ENCODE data around the gene NCOA5. TPM values are rescaled to one million over a fixed set of nuclear protein-coding genes. Genes with fewer than 3 reads are reported as not detected.

Gene NCOA5
- polyA plus RNA-seq, 1 experiment: 19.0 TPM

GRCh38 chr20:46056027-46056833 lies 33.5 kb downstream of the NCOA5 start:
- POLR2A ChIA-PET: no interaction called here
- no peak overlapping the region for H3K4me3 ChIP-seq (ENCODE audit: low read depth, low read length)
- peaks cover 3% of the 10 kb centered on the region for H3K27me3 ChIP-seq (ENCODE audit: control insufficient read depth, insufficient read depth, low read length)
- no peak for DNase-seq (ENCODE audit: low read depth)
- H3K36me3 ChIP-seq (ENCODE audit: control insufficient read depth, insufficient read depth, low read length): peaks cover 2% of the 10 kb centered on the region
- TF ChIP-seq, protein P1, sequence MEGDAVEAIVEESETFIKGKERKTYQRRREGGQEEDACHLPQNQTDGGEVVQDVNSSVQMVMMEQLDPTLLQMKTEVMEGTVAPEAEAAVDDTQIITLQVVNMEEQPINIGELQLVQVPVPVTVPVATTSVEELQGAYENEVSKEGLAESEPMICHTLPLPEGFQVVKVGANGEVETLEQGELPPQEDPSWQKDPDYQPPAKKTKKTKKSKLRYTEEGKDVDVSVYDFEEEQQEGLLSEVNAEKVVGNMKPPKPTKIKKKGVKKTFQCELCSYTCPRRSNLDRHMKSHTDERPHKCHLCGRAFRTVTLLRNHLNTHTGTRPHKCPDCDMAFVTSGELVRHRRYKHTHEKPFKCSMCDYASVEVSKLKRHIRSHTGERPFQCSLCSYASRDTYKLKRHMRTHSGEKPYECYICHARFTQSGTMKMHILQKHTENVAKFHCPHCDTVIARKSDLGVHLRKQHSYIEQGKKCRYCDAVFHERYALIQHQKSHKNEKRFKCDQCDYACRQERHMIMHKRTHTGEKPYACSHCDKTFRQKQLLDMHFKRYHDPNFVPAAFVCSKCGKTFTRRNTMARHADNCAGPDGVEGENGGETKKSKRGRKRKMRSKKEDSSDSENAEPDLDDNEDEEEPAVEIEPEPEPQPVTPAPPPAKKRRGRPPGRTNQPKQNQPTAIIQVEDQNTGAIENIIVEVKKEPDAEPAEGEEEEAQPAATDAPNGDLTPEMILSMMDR (IDR thresholded peaks at IDR 0.05; ENCODE audit: insufficient read depth, low read depth, low read length): no peak
- CTCF ChIA-PET: interaction anchor here (1.0 kb wide), 1 partner anchor 42 kb away, joined by 3 read pairs; no protein-coding TSS in a partner anchor

DNA sequence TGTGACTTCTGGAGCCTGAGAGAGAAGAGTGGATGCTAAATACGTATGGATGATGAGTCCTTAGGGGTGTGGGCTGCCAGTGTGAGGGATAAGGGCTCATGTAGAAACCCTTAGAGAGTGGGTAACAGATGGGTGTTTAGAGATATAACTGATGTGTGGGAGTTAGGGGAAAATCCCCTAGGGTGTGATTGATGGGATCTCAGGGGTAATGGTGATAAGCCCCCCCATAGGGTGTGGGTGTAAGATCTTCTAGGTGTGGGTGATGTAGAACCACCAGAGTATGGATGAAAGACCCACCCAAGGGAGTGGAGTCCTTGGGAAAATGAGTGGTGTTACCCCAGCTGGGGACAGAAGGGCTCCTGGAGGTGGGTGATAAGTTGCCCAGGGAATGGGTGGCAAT lies 34.5 kb downstream of the NCOA5 start:
- no peak overlapping the region for H3K4me3 ChIP-seq (ENCODE audit: low read depth, low read length)
- TF ChIP-seq, protein P1 (IDR thresholded peaks at IDR 0.05; ENCODE audit: insufficient read depth, low read depth, low read length): no peak
- POLR2A ChIA-PET: no interaction called here
- no peaks in the 10 kb centered on the region; the same call in 1 of the 2 replicates for H3K36me3 ChIP-seq (ENCODE audit: control insufficient read depth, insufficient read depth, low read length)
- CTCF ChIA-PET: no interaction called here
- DNase-seq (ENCODE audit: low read depth): no peak
- peaks cover 3% of the 10 kb centered on the region for H3K27me3 ChIP-seq (ENCODE audit: control insufficient read depth, insufficient read depth, low read length)

- no peaks in the 10 kb centered on the region for H3K36me3 ChIP-seq (ENCODE audit: control insufficient read depth, insufficient read depth, low read length)
- peaks cover 3% of the 10 kb centered on the region for H3K27me3 ChIP-seq (ENCODE audit: control insufficient read depth, insufficient read depth, low read length)
- TF ChIP-seq, protein P1 (IDR thresholded peaks at IDR 0.05; ENCODE audit: insufficient read depth, low read depth, low read length): no peak
- ChIA-PET POLR2A (interaction anchor here (0.6 kb wide), 1 partner anchor 27 kb away, joined by 3 read pairs; no protein-coding TSS in a partner anchor), CTCF (no interaction called here)
- no peak for DNase-seq (ENCODE audit: low read depth)
- no peak overlapping the region for H3K4me3 ChIP-seq (ENCODE audit: low read depth, low read length)
Measured at GRCh38 chr20:46054606-46055005, 35.2 kb downstream of the NCOA5 start.

DNA sequence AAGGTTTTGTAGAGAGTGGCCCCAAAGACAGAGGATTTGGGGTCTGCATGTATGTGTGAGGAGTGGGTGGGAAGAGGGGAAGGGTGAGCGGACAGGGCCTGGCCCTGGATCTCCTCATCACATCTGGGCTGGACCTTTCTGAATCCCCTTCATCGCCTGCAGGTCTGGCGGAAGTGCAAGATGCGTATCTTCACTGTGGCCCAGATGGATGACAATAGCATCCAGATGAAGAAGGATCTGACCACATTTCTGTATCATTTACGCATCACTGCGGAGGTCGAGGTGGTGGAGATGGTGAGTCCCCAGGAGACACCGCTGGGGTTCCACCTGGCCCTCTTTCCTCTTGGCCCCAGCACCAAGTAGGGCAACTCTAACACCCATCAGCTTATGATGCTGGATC lies 36.3 kb downstream of the NCOA5 start:
- TF ChIP-seq, protein P1 (IDR thresholded peaks at IDR 0.05; ENCODE audit: insufficient read depth, low read depth, low read length): no peak
- ChIA-PET POLR2A (no interaction called here), CTCF (no interaction called here)
- DNase-seq (ENCODE audit: low read depth): no peak
- Histone ChIP-seq H3K4me3 (ENCODE audit: low read depth, low read length) (no peak overlapping the region), H3K36me3 (ENCODE audit: control insufficient read depth, insufficient read depth, low read length) (no peaks in the 10 kb centered on the region), H3K27me3 (ENCODE audit: control insufficient read depth, insufficient read depth, low read length) (peaks cover 4% of the 10 kb centered on the region)

DNA sequence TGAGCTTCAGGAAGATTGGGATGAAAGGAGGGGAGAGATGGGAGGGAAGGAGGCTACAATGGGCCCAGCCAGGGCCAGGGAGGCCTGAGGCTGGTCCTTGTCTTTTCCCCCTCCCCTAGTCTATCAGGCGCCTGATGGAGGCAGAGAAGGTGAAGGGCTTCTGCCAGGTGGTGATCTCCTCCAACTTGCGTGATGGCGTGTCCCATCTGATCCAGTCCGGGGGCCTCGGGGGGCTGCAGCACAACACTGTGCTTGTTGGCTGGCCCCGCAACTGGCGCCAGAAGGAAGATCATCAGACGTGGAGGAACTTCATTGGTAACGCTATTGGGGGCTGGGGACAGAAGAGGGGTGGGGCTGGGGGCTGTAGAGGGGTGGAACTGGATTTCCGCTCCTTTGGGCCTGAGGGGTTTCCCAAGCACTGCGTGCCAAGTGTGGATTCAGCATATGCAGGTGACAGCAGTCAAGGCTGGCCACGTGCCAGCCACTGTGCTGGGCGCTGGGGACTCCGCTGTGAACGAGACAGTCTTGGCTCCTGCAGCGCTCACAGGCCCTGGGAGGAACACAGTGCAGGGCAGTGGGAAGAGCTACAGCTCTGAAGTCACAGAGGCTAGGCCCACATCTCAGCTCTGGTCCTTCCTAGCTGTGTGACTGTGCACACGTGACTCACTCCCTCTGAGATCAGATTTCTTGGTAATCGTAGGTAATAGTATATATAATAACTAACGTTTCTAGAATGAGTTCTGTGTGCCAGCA lies 38.0 kb downstream of the NCOA5 start:
- POLR2A ChIA-PET: no interaction called here

More for the DNA sequence above, 38.0 kb downstream of the NCOA5 start:
- CTCF ChIA-PET: no interaction called here
- no peak for DNase-seq (ENCODE audit: low read depth)
- TF ChIP-seq, protein P1 (IDR thresholded peaks at IDR 0.05; ENCODE audit: insufficient read depth, low read depth, low read length): no peak
- Histone ChIP-seq H3K27me3 (ENCODE audit: control insufficient read depth, insufficient read depth, low read length) (peaks cover 3% of the 10 kb centered on the region; the same call in 1 of the 2 replicates), H3K36me3 (ENCODE audit: control insufficient read depth, insufficient read depth, low read length) (no peaks in the 10 kb centered on the region), H3K4me3 (ENCODE audit: low read depth, low read length) (no peak overlapping the region)

Data from BJ (cell line).